Lower leg skin (tissue), 3 donors: Measurements from ENCODE around the gene MXI1.

Experiments used
- POLR2A ChIP-seq, 2 donors: fragments of 450-650 bp; IDR thresholded peaks; one replicate each; pipeline ENCODE4 v1.6.1; 2016 to 2017; ENCODE audit warnings: antibody characterized with exemption in 2 of 2, mild to moderate bottlenecking in 1 of 2, moderate library complexity in 1 of 2
- TF ChIP-seq, protein P1 (sequence below), 3 donors: fragments of 450-650 bp; IDR thresholded peaks; one replicate each; pipeline ENCODE4 v1.5.1; 2016; ENCODE audit warnings: antibody characterized with exemption in 3 of 3, mild to moderate bottlenecking in 3 of 3, moderate library complexity in 2 of 3

- TF ChIP-seq, protein P1, sequence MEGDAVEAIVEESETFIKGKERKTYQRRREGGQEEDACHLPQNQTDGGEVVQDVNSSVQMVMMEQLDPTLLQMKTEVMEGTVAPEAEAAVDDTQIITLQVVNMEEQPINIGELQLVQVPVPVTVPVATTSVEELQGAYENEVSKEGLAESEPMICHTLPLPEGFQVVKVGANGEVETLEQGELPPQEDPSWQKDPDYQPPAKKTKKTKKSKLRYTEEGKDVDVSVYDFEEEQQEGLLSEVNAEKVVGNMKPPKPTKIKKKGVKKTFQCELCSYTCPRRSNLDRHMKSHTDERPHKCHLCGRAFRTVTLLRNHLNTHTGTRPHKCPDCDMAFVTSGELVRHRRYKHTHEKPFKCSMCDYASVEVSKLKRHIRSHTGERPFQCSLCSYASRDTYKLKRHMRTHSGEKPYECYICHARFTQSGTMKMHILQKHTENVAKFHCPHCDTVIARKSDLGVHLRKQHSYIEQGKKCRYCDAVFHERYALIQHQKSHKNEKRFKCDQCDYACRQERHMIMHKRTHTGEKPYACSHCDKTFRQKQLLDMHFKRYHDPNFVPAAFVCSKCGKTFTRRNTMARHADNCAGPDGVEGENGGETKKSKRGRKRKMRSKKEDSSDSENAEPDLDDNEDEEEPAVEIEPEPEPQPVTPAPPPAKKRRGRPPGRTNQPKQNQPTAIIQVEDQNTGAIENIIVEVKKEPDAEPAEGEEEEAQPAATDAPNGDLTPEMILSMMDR (IDR thresholded peaks at IDR 0.05): no peak
- TF ChIP-seq POLR2A (IDR thresholded peaks at IDR 0.05): no peak
These were observed 128.8 kb downstream of the MXI1 start for GRCh38 chr10:110336111-110336721.
